Muscle layer of duodenum (tissue), 2 donors: ENCODE data around the gene ENG.

Experiments used
- H3K27ac ChIP-seq: one replicate; pipeline ENCODE4 v1.7.0; 2013; ENCODE audit warnings: mild to moderate bottlenecking, low read length
- H3K27me3 ChIP-seq: one replicate; pipeline ENCODE4 v1.7.0; 2013; ENCODE audit warnings: low read depth, mild to moderate bottlenecking, control low read depth, low read length
- H3K36me3 ChIP-seq, 2 donors: one replicate each; pipeline ENCODE4 v1.7.0; 2013; ENCODE audit warnings: low read length in 2 of 2, control low read depth in 1 of 2, mild to moderate bottlenecking in 1 of 2; ENCODE audit not compliant: insufficient read depth in 2 of 2, control insufficient read depth in 1 of 2
- H3K4me1 ChIP-seq, 2 donors: one replicate each; pipeline ENCODE4 v1.7.0; 2013; ENCODE audit warnings: low read length in 2 of 2, mild to moderate bottlenecking in 2 of 2, control low read depth in 1 of 2, moderate library complexity in 1 of 2; ENCODE audit not compliant: insufficient read depth in 2 of 2, control insufficient read depth in 1 of 2
- H3K4me3 ChIP-seq, 2 donors: one replicate each; pipeline ENCODE4 v1.7.0; 2013; ENCODE audit warnings: low read length in 2 of 2, low read depth in 1 of 2, mild to moderate bottlenecking in 1 of 2
- H3K9me3 ChIP-seq, 2 donors: one replicate each; pipeline ENCODE4 v1.7.0; 2013; ENCODE audit warnings: low read length in 2 of 2, control low read depth in 1 of 2, mild to moderate bottlenecking in 1 of 2; ENCODE audit not compliant: control insufficient read depth in 1 of 2
- donor health status: healthy.

The ENG gene

GRCh38 chr9:127816728-127817127 is 37.7 kb downstream of the ENG start:
- H3K36me3 ChIP-seq, result peaks cover 26 to 74% of the 10 kb centered on the region in 2 donors
- H3K4me1 ChIP-seq, result no peaks in the 10 kb centered on the region
- H3K4me3 ChIP-seq, result no peak overlapping the region
- H3K27ac ChIP-seq, result no peak overlapping the region
- H3K9me3 ChIP-seq, result no peaks in the 10 kb centered on the region
- no peaks in the 10 kb centered on the region for H3K27me3 ChIP-seq

GRCh38 chr9:127816362-127816725 is 38.1 kb downstream of the ENG start:
- no peak overlapping the region for H3K27ac ChIP-seq
- peaks cover 26 to 74% of the 10 kb centered on the region in 2 donors for H3K36me3 ChIP-seq
- no peaks in the 10 kb centered on the region for H3K4me1 ChIP-seq
- H3K4me3 ChIP-seq, result no peak overlapping the region
- H3K27me3 ChIP-seq, result no peaks in the 10 kb centered on the region
- no peaks in the 10 kb centered on the region for H3K9me3 ChIP-seq

- Histone ChIP-seq H3K27me3 (no peaks in the 10 kb centered on the region), H3K36me3 (peaks cover 26 to 70% of the 10 kb centered on the region in 2 donors), H3K27ac (no peak overlapping the region), H3K4me1 (no peaks in the 10 kb centered on the region), H3K4me3 (no peak overlapping the region), H3K9me3 (no peaks in the 10 kb centered on the region)
Observed at GRCh38 chr9:127815512-127816361, 38.7 kb downstream of the ENG start.

- Histone ChIP-seq H3K36me3 (peaks cover 25 to 68% of the 10 kb centered on the region in 2 donors), H3K27me3 (no peaks in the 10 kb centered on the region), H3K4me3 (no peak overlapping the region), H3K9me3 (no peaks in the 10 kb centered on the region), H3K27ac (no peak overlapping the region), H3K4me1 (no peaks in the 10 kb centered on the region)
Observed at GRCh38 chr9:127814619-127815511, 39.6 kb downstream of the ENG start.

GRCh38 chr9:127813686-127814226 is 40.7 kb downstream of the ENG start:
- Histone ChIP-seq H3K4me3 (no peak overlapping the region), H3K27me3 (no peaks in the 10 kb centered on the region), H3K9me3 (no peaks in the 10 kb centered on the region), H3K27ac (no peak overlapping the region), H3K36me3 (peaks cover 19 to 64% of the 10 kb centered on the region in 2 donors), H3K4me1 (peaks cover 0 to 4% of the 10 kb centered on the region in 2 donors)

- peaks cover 0 to 4% of the 10 kb centered on the region in 2 donors for H3K4me1 ChIP-seq
- peaks cover 23 to 65% of the 10 kb centered on the region in 2 donors for H3K36me3 ChIP-seq
- no peaks in the 10 kb centered on the region for H3K9me3 ChIP-seq
- no peak overlapping the region for H3K4me3 ChIP-seq
- H3K27me3 ChIP-seq, result no peaks in the 10 kb centered on the region
- H3K27ac ChIP-seq, result no peak overlapping the region
Observed at GRCh38 chr9:127812936-127813675, 41.4 kb downstream of the ENG start.

GRCh38 chr9:127812011-127812410 is 42.4 kb downstream of the ENG start:
- Histone ChIP-seq H3K4me3 (no peak overlapping the region), H3K9me3 (no peaks in the 10 kb centered on the region), H3K4me1 (peaks cover 0 to 4% of the 10 kb centered on the region in 2 donors), H3K36me3 (peaks cover 30 to 64% of the 10 kb centered on the region in 2 donors), H3K27ac (no peak overlapping the region), H3K27me3 (no peaks in the 10 kb centered on the region)

- Histone ChIP-seq H3K27ac (no peak overlapping the region), H3K4me3 (no peak overlapping the region), H3K27me3 (no peaks in the 10 kb centered on the region), H3K36me3 (peaks cover 27 to 53% of the 10 kb centered on the region in 2 donors), H3K9me3 (no peaks in the 10 kb centered on the region), H3K4me1 (peaks cover 0 to 4% of the 10 kb centered on the region in 2 donors)
Observed at GRCh38 chr9:127810378-127811187, 43.9 kb downstream of the ENG start.

GRCh38 chr9:127809540-127810377 is 44.7 kb downstream of the ENG start:
- H3K27me3 ChIP-seq, result no peaks in the 10 kb centered on the region
- no peaks in the 10 kb centered on the region for H3K9me3 ChIP-seq
- no peak overlapping the region for H3K27ac ChIP-seq
- H3K36me3 ChIP-seq, result peaks cover 27 to 47% of the 10 kb centered on the region in 2 donors
- H3K4me1 ChIP-seq, result peaks cover 0 to 6% of the 10 kb centered on the region in 2 donors
- H3K4me3 ChIP-seq, result no peak overlapping the region
